ENCODE measurements around the gene CPEB1. TPM values are rescaled to one million over a fixed set of nuclear protein-coding genes. Genes with fewer than 3 reads are reported as not detected.

Gene CPEB1
- 2.5 TPM for total RNA-seq
- long read RNA-seq, partial matches to known transcripts: 0 of 13 reads
- long read RNA-seq, other reads (novel, unspliced or antisense): 4 of 13 reads

DNA sequence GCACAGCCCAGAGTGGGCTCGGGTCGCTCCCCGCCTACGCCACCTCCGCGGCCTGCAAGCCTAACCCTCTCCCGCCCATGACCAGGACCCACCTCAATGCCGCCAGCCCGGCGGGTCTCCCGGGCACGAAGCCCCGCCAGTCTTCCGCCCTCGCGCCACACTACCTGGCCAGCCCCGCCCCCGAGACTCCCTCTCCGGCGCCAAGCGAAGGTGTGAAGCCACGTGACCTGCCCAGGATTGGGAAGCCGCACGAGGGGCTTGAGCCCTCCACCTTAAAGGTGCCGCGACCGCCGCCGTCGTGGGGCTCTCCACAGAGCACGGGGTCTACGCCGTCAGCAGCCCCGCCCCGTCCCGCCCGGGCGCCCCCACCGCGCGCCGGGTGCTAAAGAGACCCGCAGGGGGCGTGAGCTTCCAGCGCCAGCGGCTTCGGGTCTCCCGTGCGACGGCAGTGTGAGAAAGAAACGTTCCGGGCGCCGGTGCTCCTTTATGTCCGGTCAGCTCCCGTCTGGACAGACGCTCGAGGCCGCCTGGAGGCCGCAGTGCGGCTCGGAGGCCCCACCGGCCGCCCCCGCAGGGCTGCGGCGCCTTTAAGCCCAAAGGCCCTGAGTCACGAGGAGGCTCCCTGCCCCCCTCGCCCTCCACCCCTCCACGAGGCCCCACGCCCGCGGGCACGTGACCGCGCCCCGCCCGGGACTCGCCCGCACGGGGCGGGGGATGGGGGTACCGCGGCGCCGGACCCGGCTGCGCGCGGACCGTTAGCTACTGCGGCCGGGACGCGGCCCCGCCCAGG lies at the start of gene CPEB1:
Gene CPEB1 (minus strand): TSS at position 319 of the 790 bp plus-strand sequence. CDS start 18,904 bp downstream, outside the sequence.
- DNase-seq (ENCODE audit: low spot score): no peak

DNA sequence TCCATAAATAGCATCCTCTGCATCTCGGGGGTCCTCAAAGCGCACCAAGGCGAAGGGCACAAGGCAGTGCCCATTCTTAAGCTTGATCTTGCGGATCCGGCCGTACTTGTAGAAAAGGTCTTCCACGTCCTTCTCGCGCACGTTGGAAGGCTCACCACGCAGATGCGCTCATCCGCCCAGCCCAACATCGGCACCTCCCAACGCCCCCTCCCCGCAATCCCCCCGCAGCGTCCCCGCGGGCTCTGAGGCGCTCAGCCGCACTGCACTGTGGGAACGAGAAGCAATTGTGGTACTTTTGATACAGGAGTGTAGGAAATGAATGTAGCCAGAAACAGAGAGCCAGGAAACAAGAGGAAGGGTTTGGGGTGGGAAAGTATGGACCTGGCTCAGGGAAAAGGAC lies 45.0 kb upstream of the CPEB1 start:
- DNase-seq (ENCODE audit: low spot score): peak; percentile 77

- peak; percentile 62 for DNase-seq (ENCODE audit: low spot score)
Observed at GRCh38 chr15:82689147-82689546, 42.0 kb upstream of the CPEB1 start.

DNA sequence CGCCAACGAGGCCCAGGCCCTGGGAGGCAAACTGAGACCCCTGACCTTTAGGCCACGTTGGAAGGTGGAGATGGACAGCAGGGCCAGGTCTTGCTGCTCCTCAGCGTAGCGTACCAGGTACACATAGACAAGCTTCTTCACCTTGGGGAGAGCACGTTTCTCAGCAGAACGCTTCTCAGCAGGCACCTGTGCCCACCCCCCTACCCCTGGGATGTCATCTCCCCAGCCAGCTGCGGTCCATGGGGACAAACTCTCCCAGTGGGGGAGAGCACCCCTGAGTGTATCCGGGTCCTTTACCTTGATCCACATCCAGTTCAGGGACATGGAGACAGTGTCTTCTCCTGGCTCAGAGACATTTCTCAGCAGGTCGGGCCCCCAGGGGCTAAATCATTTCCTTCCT lies 41.5 kb upstream of the CPEB1 start:
- DNase-seq (ENCODE audit: low spot score): peak; percentile 73

GRCh38 chr15:82681371-82681770 lies 34.2 kb upstream of the CPEB1 start:
- peak; percentile 57 for DNase-seq (ENCODE audit: low spot score)

DNA sequence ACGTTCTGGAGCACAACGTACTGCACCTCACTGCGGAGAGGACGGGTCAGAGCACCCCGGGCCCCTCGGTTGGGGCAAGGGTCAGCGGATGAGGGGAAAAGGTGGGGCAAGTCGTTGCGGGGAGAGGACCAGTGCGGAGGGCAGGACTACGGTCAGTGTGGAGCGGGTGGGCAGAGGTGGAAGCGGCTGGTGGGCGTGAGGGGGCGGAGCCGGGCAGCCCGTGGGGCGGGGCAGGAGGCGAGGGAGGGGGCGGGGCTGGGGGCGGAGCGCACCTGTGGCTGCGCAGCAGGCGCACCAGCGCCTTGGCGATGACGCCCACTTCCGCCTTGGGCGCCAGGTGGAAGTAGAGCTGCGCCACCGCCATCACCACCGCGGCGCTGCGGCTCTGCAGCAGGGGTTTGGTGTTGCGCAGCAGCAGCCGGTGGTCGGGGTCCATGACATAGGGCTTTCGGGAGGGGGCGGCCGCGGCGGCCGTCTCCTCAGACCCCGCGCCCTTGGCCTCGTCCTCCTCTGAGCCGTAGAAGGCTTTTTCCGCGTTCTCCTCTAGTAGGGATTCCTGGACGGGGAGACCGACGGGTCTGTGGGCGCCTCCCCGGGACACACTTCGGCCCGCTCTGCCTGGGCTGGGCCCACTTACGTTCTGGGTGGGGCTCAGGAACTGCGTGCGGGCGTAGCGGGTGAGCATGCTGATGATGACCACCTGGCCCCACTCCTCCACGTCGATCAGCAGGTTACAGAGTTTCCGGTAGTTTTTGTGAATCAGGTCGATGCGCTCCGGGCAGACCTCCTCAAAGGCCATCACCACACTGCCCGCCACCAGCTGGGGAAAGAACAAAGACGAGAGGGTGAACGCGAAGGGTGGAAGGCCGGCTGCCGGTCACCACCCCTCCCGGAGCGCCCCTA lies 33.3 kb upstream of the CPEB1 start:
- DNase-seq (ENCODE audit: low spot score): peak; percentile 86

DNA sequence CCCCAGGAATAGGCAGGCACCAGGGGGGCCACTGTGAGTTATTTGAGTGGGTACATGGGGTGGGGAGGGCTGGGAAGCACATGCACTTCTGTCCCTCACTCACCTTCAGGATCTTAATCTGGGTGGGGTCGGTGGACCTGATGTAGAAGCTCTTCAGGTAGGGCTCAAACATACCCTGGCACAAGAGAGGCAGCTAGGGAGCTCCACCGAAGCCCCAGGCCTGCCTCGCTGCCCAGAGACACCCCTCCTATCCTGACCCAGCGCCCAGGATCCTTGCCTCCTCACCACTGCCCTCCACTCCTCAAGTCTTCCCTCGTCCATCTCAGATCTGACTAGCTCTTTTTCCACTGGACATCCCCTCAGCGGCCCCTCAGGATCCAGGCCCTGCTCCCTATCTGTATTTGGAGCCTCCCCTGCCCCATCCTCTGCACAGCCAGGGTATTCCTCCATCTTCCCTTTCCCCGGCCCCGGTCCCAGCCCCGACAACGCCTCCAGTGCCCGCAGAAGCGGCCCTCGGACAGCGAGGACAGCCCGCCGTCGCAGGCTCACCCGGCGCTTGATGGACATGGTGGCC lies 32.5 kb upstream of the CPEB1 start:
- DNase-seq (ENCODE audit: low spot score): peak; percentile 68

- DNase-seq (ENCODE audit: low spot score): peak; percentile 55
Observed at GRCh38 chr15:82677720-82678323, 30.7 kb upstream of the CPEB1 start.

DNA sequence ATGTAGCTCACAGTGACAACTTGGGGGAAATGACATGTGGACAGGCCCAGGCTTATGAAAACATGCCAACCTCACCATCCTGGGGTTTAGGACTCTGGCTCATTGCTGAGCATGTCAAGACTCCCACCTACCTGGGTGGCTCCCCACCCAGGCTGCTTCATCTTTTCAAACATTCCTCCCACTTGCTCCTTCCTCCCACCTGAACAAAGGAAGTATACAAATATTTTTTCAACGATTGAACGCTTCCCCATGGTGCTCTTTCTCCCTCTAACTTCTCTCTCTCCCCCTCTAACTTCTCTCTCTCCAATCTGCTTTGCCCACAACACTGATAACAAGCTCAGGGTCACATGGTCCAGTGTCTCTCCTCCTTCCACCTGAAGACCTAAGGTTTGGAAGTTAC lies 27.7 kb upstream of the CPEB1 start:
- DNase-seq (ENCODE audit: low spot score): peak; percentile 8

- DNase-seq (ENCODE audit: low spot score): no peak
Observed at GRCh38 chr15:82670699-82671098, 23.5 kb upstream of the CPEB1 start.

GRCh38 chr15:82666606-82667005 lies 19.4 kb upstream of the CPEB1 start:
- DNase-seq (ENCODE audit: low spot score): peak; percentile 77

GRCh38 chr15:82664021-82664420 lies 16.9 kb upstream of the CPEB1 start:
- no peak for DNase-seq (ENCODE audit: low spot score)

DNA sequence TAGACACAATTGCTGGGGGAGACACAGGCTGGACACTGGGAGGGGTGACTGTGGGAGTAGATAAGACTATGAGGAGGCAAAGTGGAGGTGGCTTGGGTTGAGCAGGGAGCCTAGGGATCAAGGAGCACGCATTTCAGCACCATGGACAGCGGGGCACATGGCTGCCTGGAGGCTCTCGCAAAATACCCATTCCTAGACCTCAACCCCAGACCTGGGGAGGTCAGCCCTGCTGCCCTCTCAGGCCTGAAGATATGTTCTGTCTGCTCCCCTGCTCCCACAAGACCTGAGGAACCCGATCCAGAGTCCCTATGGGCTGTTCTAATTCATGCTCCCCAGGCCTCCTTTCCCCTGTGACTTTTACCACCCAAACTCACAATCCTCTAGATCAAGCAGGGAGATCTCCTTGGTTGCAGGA lies 16.0 kb upstream of the CPEB1 start:
- no peak for DNase-seq (ENCODE audit: low spot score)

GRCh38 chr15:82662641-82663040 lies 15.5 kb upstream of the CPEB1 start:
- DNase-seq (ENCODE audit: low spot score): no peak

DNA sequence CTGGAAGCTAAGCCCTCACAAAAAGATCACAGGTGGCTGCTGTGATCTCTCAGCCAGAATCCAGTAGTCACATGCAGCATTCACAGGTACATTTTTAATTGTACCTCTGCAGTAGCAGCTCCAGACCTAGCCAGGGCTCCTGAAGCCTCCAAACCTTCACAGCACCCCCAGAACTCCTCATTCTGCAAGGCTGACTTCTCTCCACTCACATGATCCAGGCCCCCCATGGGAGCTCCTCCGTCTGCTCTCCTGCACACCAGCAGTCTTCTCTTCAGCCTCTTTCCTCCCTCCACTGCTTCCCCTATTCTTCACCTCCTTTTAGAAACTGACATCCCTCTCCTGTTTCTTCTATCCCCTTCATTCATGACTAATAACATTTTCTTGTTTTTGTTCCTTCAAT lies 13.2 kb upstream of the CPEB1 start:
- DNase-seq (ENCODE audit: low spot score): no peak

DNA sequence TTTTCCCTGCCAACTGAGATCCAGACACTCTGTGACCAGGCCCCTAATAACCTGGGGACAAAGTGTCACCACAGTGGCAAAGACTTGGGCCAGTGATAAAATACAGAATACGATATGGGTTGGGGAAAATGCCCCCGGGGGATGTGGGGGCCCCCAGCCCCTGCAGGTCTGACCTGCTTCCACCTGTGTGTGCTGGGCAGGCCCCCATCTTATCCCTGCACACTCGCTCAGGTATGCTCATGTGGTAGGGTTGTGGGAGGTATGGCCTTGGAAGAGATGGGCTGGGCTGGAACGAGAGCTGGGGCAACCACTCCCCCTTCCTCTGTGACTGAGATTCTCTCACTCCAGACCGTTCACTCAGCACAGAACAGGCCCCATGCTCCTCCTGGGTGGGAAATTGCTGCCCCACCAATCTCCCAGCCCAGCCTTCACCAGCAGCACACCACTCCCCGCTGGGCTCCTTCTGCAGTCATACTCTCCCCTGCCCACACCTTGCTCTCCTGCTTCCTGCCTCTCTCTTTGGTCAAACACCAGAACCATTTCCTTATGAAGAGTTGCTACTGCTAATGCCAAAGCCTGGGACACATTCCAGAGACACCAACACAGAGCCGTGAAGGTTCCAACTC lies 9.6 kb upstream of the CPEB1 start:
- no peak for DNase-seq (ENCODE audit: low spot score)

GRCh38 chr15:82655606-82656005 lies 8.4 kb upstream of the CPEB1 start:
- DNase-seq (ENCODE audit: low spot score): no peak

DNA sequence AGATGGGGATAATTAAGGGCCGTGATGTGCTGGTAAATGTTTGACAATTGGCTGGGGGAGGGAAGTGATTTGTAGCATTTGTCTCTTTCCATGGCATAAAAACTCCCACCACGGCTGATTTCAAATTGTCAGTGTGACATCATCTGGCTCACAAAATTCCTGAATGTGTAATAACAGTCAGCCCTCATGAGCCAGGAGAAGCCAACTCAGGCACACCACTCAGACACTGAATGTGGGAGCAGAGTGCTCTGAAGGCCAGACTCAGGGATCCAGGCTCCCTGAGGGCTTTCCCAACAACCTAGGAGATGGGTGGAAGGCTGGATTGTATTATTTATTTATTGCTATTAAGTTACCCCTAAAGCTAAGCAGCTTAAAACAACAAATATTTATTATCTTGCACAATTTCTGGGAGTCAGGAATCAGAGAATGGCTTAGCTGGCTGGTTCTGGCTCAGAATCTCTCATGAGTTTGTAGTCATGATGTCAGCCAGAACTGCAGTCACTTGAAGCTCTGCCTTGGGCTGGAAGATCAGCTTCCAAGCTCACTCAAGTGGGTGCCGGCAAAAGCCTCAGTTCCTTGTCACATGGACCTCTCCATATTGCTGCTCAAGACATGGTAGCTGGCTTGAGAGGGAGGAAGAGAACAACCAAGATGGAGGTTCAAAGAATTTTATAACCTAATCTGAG lies 6.5 kb upstream of the CPEB1 start:
- DNase-seq (ENCODE audit: low spot score): no peak

GRCh38 chr15:82651708-82652107 lies 4.5 kb upstream of the CPEB1 start:
- DNase-seq (ENCODE audit: low spot score): no peak

- no peak for DNase-seq (ENCODE audit: low spot score)
Observed at GRCh38 chr15:82650046-82650670, 3.0 kb upstream of the CPEB1 start.

Data from mesenteric fat pad (tissue), 1 donor.